GM18858 (cell line): Measurements from ENCODE around the gene TSPAN15.

Source experiments
- ATAC-seq: cut with Tn5 transposase; IDR thresholded peaks from one replicate; pipeline ENCODE4 v1.9.1; 2021; ENCODE audit not compliant: unreplicated experiment

TSPAN15 gene

DNA sequence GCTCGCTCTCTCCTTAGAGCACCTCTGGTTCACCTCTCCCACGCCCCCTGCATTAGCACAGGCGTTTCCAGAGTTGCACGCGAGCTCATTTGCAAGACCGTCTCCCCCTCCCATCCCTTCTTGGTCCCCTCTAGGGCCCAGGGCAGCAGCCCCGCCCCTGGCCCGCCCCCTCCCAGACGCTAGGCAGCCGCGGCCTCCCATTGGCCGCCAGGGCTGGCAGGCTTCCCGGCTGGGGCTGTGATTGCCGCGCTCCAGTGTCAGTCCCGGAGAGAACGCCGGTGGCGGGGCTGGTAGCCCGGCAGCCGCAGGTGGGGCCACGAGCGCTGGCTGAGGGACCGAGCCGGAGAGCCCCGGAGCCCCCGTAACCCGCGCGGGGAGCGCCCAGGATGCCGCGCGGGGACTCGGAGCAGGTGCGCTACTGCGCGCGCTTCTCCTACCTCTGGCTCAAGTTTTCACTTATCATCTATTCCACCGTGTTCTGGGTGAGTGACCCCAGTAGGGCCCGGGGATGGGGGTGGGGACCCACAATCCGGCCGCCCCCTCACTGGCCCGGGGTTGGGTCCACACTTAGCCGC, at the start of gene TSPAN15:
TSS of gene TSPAN15 (plus strand) at position 257 of the 575 bp plus-strand sequence. CDS start at position 387, 130 bp downstream.
- no peak for ATAC-seq

DNA sequence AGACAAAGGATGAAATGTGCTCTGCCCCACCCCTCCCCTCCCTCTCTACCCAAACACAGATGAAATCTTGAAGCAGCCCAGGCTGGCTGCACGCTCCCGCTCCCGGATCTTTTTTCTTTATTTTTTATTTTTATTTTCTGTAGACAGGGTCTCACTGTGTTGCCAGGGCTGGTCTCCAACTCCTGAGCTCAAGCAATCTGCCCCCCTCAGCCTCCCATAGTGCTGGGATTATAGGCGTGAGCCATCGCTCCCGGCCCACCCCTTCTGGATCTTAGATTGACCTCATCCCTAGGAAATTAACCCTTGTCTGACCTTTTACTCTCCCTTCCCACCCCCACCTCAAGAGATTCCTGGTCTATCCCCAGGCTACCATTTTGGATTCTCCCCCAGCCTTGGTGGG, 48.9 kb upstream of the TSPAN15 start:
- no peak for ATAC-seq

DNA sequence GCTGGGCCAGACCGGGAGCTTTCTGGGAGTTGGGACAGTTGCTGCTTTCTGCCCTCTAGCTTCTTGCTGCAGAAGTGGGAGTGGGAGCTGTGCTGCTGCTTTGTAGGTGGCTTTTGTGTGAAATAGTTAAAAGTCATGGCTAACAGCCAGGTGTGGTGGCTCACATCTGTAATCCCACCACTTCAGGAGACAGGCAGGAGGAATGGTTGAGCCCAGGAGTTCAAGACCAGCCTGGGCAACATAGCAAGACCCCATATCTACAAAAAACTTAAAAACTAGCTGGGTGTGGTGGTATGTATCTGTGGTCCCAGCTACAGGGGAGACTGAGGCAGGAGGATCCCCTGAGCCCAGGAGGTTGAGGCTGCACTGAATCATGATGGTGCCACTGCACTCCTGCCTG, 48.2 kb upstream of the TSPAN15 start:
- no peak for ATAC-seq

- no peak for ATAC-seq
Measured at GRCh38 chr10:69403519-69403918, 47.7 kb upstream of the TSPAN15 start.

GRCh38 chr10:69404786-69405185, 46.5 kb upstream of the TSPAN15 start:
- ATAC-seq: no peak

DNA sequence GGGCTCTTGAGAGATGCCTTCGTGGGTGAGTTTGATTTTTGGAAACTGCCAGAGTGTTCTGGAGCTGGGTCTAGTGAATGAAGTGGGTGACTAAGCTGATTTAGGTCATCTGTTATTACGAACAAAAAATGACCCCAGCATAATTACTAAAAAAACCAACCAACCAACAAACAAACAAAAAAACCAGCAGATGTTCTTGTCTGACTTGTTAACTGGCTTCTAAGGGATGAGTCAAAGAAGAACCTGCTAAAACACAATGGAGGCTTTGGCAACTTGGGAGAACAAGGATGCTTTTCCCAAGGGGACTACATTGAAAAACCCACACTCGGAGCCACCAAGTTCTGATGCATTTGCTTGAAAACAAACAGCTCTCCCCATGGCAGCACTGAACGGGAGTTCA, 46.0 kb upstream of the TSPAN15 start:
- ATAC-seq: no peak

DNA sequence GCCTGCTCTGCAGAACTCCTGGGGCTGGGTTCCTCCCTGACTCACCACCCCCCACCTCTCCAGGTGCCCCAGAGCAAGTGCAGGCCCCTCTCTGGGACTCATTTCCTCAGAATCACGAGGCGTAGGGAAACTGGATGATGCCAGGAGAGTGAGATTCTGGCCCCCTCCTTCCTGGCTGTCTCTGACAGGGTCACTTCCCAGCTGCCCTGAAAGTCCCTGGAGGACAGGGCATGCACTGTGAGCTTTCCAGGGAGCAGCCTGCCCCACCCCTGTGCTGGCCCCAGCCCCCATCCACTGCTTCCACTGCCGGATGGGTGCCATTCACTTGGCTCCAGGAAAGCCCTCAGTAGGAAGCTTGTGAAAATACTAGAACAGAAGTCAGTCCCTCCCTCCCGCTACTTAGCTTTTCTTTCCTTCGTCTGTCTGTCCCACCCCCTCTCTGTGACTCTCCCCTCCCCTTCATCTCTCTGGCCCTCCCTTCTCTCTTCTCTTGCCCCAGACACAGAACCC, 44.9 kb upstream of the TSPAN15 start:
- no peak for ATAC-seq

- ATAC-seq: no peak
Measured at GRCh38 chr10:69406816-69407580, 44.3 kb upstream of the TSPAN15 start.

DNA sequence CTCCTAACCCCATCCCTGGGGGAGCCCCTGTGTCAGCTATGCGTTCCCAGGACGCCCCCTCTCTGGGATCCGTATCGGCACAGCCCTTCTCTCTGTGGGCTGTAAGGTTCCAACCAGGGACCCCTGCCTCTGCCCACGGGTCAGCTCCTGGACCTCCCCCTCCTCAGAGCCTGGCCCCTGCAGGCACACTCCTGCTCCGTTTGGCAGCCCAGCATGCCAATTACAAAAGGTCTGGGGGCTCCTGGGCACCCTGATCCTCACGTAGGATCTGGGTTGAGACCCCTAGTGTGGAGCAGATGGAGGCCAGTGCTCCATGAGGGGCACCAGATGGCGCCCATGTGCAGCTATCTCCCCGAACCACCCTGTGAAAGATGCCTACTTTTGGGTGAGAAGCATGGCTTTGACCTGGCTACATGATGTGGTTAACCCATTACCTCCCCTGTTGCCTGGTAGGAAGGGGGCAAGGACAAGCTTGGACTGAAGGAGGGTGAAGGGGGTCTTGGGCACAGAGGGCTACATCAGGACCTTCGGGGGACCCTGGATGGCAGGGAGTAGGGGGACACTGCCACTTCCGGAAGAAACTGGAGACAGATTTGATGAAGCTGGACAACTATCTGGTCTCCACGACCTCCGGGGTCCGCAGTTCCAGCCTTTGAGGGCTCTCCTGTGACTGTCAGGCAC, 43.5 kb upstream of the TSPAN15 start:
- no peak for ATAC-seq

GRCh38 chr10:69408318-69409175, 42.7 kb upstream of the TSPAN15 start:
- ATAC-seq: peak; percentile 80

- ATAC-seq: no peak
Measured at GRCh38 chr10:69409176-69409495, 42.1 kb upstream of the TSPAN15 start.

- no peak for ATAC-seq
Measured at GRCh38 chr10:69409968-69410367, 41.3 kb upstream of the TSPAN15 start.

DNA sequence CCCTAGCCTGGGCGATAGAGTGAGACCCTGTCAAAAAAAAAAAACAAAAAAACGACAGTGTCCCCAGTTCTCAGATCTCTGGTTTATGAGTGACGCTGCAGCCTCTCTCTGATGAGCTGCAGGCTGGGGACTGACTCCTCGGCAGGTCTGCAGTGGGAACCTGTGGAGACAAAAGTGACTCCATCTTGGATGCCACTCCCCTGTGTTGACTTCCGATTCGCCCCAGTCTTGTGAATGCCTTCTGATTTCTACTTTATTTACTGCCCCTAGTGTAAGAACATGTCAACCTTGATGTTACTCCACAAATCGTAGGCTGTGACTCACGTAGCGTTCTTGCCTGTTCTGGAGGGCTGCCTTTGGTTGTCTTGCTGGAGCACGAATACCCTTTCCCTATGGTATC, 40.8 kb upstream of the TSPAN15 start:
- ATAC-seq: no peak

GRCh38 chr10:69411476-69411875, 39.8 kb upstream of the TSPAN15 start:
- no peak for ATAC-seq

GRCh38 chr10:69412232-69412790, 39.0 kb upstream of the TSPAN15 start:
- ATAC-seq: no peak

DNA sequence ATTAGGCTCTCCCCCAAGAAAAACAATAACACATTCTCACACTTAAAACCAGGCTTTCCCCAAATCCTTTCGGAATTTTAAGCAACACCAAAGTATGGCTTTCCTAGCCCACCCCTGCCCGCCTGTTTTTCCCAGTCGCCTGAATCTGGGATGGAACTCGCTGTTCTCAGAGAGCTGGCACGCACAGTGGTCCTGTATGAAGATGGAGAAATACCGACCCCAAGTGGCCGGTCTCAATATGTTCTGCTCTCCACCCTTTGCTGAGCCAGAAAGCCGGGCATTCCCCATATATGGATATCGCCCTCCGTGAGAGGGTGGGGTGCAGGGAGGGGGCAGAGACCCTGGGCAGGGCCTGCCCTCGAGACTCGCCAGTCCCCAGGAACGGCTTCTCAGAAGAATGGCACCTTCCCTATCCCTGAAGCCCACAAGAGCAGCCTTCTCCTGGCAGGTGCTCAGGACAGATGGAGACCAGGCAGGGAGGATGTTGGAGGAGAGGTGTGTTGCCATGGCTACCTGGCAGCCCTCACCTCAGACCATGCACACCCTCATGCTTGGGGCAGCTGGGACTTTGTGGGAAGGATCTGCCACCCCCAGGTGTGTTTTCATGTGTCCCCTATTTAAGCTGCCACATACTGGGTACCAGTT, 37.9 kb upstream of the TSPAN15 start:
- no peak for ATAC-seq

DNA sequence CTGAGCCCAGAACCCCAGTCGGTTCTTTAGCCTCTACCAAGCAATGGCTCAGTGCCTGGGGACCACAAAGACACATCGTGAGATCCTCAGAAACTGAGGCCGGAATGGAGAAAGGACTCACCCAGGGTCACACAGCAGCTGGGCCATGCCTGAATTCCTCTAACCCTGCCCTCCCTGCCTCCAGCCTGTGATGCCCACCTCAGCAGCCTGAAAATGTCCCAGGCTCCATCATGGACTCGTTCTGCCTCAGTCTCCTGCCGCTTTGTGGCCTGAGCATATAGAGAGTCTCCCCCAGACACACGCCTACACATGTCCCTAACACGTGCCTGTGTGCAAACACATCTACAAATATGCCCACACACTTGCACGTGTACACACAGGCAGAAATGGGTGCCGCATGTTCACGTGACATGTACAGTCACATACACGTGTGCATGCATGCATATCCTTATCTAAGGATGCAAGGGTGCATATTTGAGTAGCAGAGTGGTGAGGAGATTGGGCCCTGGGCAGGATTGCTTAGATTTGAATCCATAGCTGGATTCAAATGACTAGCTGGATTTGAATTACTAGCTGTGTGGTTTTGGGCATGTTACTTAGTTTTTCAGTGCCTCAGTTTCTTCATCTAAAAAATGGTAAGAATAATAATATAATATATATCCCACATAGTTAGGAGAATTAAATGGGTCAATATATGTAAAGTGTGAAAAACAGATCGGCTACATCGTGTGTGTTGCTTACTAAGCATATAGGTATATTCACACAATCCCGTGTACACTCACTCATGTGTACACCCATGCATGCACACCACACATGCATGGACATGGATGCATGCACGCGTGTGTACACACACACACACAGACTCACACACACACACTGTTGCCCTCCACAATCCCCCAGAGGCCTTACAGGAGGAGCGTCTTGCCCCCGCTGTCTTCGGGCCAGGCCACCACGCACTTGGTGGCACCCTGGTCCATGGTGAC, 36.9 kb upstream of the TSPAN15 start:
- no peak for ATAC-seq

- no peak for ATAC-seq
Measured at GRCh38 chr10:69415049-69415448, 36.2 kb upstream of the TSPAN15 start.

DNA sequence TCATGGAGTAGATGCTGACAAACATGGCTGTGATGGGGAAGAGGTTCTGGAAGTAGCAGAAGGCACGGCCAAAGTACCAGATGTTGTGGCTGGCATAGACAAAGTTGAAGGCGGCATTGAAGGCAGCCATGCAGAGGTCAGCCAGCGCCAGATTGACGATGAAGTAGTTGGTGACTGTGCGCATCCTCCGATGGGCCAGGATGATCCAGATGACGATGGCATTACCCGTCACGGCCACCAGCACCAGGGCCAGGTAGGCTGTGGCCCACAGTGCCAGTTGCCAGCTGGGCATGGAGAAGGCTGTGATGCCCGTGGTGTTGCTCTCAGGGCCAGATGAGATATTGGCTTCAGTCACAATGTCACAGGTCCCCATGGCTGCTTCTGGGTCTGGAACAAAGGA, 35.3 kb upstream of the TSPAN15 start:
- ATAC-seq: no peak
